HG02759 (cell line): ENCODE data around the gene PTP4A2.

Experiments
- ATAC-seq: cut with Tn5 transposase; IDR thresholded peaks from one replicate; pipeline ENCODE4 v1.9.1; 2021; ENCODE audit warnings: mild to moderate bottlenecking, moderate library complexity; ENCODE audit not compliant: unreplicated experiment

PTP4A2 gene

GRCh38 chr1:31865728-31866449 lies 72.3 kb downstream of the PTP4A2 start:
- no peak for ATAC-seq

GRCh38 chr1:31862071-31862470 lies 76.1 kb downstream of the PTP4A2 start:
- ATAC-seq, result no peak

DNA sequence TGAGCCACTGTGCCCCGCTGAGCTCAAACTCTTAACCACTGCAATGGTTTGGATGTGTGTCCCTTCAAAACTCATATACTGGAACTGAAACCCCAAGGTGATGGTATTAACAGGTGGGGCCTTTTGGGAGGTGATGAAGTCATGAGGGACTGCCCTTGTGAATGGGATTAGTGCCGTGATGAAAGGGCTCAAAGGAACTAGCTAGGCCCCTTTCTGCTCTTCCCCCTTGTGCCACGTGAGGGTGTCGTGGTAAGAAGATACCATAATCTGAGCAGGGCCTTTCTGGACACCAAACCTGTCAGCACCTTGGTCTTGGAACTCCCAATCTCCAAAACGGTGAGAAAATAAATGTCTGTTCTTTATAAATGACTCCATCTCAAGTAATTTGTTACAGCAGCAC lies 76.8 kb downstream of the PTP4A2 start:
- no peak for ATAC-seq

DNA sequence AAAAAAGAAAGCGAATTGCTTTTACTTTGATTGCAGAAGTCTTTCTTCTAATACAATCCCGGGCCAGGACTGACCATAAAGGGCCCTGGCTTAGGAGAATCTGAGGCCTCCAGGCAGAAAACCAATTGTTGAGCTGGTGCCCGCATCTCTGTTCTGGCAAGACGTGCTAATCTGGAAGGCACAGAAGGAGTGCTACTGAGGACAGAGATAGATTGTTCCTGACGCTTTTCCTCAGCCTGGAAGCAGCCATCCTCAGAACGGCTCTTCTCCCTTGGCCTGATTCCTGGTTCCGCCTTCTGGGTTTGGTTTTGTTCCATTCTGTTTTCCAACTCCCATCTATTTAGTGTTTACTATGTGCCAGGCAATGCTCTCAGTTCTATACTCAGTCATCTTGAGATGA lies 77.6 kb downstream of the PTP4A2 start:
- ATAC-seq, result no peak

DNA sequence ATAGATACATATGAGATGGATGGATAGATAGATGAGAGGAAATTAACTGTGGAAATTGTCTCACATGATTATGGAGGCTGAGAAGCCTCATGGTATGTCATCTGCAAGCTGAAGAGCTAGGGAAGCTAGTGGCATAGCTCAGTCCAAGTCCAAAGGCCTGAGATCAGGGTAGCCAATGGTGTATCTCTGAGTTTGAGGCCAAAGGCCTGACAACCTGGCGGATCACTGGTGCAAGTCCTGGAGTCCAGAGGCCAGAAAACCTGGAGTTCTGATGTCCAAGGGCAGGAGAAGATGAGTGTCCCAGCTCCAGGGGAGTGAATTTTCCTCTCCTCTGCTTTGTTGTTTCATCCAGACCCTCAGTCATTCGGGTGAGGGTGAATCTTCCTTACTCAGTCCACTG lies 78.4 kb downstream of the PTP4A2 start:
- no peak for ATAC-seq

DNA sequence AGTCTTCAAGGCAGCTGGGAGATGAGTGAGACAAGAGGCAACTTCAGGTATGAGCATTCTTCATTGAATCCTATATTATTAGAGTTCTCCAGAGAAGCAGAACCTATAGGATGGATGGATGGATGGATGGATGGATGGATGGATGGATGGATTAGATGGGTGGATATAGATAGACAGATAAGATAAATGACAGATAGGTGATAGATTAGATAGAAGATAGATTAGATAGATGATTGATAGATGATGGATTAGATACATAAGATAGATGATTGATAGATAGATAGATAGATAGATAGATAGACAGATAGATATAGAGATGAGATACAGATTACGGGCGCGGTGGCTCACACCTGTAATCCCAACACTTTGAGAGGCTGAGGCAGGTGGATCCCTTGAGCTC lies 79.1 kb downstream of the PTP4A2 start:
- ATAC-seq, result no peak

DNA sequence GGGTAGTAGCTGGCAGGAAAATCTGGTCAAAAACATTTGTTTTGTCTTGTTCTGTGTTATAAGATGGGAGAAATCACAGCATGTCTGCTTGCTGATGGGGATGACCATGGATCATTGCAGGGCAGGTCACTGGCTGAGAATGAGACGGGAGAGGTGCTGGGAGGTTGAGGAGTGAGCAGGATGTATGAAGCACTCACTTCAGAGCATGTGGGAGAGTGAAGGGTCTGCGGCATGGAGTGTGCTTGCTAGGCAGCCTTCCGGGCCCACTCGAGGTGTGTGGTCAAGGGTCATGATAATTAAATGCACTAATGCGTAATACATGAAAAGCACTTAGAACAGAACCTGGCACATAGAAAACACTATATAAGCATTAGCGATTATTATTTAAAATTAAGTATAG lies 80.3 kb downstream of the PTP4A2 start:
- no peak for ATAC-seq
